ENCODE results near the gene SMG9. TPM values are rescaled to one million over a fixed set of nuclear protein-coding genes. Genes with fewer than 3 reads are reported as not detected.

Gene SMG9
- total RNA-seq, 1 experiment from 2014 or later = 49.9 TPM

DNA sequence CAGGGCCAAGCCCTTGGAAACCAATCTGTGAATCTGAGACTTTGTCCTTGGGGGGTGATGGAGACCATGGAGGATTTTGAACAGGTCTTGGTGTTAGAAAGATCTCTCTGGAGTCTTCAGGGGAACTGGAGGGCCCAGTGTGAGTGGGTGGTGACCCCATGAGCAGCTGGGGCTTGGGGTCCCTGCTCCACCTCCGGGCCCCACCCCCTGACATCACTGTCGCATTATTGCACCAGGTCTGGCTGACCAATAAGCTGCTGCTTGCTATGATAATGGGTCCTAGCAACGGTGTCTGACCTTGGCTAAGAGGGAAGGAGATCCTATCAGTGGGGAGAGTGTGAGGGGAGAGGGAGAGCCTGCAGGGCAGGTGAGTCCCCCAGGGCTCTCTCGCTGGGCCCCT lies 39.0 kb downstream of the SMG9 start, which contains the start of gene IRGC:
Gene IRGC, plus strand, starts transcription at position 301 of the 400 bp plus-strand sequence. CDS start 2,483 bp downstream, outside the sequence.
- Histone ChIP-seq H3K4me3 (ENCODE audit: low read depth in 2 of 2, low read length in 2 of 2) (no peak within 1 kb of the TSS), H3K27me3 (ENCODE audit: control insufficient read depth, insufficient read depth, low read length) (no peaks in the 10 kb centered on the region), H3K9me3 (ENCODE audit: control insufficient read depth, insufficient read depth, low read depth, low read length) (no peaks in the 10 kb centered on the region), H3K36me3 (ENCODE audit: control insufficient read depth, insufficient read depth, low read length) (no peaks in the 10 kb centered on the region), H3K27ac (ENCODE audit: low read length) (no peak within 1 kb of the TSS), H3K4me1 (ENCODE audit: control insufficient read depth, insufficient read depth, low read length) (no peaks in the 10 kb centered on the region)
- DNase-seq (ENCODE audit: low read depth, low spot score) = no peak
- intact Hi-C loops (cut with micrococcal nuclease; ENCODE audit: unreplicated experiment) (no loop called here), in situ Hi-C loops (cut with HindIII; ENCODE audit: low pct_unique_long_range_greater_than_20kb, low sequenced_read_pairs) (no loop called here)
- no peak for ATAC-seq
- no peak for TF ChIP-seq TCF7L2 (IDR thresholded peaks at IDR 0.05; ENCODE audit: low read depth, low read length)
- TF ChIP-seq CTCF (IDR thresholded peaks at IDR 0.05) = no peak
- no peak for TF ChIP-seq POLR2AphosphoS5 (IDR thresholded peaks at IDR 0.05; ENCODE audit: low read depth, low read length)
- no peak for TF ChIP-seq SIN3A (IDR thresholded peaks at IDR 0.05; ENCODE audit: borderline replicate concordance, insufficient read depth, low read depth, low read length)
- TF ChIP-seq, protein P1, sequence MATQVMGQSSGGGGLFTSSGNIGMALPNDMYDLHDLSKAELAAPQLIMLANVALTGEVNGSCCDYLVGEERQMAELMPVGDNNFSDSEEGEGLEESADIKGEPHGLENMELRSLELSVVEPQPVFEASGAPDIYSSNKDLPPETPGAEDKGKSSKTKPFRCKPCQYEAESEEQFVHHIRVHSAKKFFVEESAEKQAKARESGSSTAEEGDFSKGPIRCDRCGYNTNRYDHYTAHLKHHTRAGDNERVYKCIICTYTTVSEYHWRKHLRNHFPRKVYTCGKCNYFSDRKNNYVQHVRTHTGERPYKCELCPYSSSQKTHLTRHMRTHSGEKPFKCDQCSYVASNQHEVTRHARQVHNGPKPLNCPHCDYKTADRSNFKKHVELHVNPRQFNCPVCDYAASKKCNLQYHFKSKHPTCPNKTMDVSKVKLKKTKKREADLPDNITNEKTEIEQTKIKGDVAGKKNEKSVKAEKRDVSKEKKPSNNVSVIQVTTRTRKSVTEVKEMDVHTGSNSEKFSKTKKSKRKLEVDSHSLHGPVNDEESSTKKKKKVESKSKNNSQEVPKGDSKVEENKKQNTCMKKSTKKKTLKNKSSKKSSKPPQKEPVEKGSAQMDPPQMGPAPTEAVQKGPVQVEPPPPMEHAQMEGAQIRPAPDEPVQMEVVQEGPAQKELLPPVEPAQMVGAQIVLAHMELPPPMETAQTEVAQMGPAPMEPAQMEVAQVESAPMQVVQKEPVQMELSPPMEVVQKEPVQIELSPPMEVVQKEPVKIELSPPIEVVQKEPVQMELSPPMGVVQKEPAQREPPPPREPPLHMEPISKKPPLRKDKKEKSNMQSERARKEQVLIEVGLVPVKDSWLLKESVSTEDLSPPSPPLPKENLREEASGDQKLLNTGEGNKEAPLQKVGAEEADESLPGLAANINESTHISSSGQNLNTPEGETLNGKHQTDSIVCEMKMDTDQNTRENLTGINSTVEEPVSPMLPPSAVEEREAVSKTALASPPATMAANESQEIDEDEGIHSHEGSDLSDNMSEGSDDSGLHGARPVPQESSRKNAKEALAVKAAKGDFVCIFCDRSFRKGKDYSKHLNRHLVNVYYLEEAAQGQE (IDR thresholded peaks at IDR 0.05; ENCODE audit: insufficient read depth in 1 of 2, low read depth in 2 of 2, low read length in 1 of 2) = no peak
- POLR2A ChIA-PET = no interaction called here
- BruUV-seq (replicated peaks) = no TSS peak
- CTCF ChIA-PET = no interaction called here

GRCh38 chr19:43713208-43713607 lies 41.6 kb downstream of the SMG9 start:
- DNase-seq (ENCODE audit: low read depth, low spot score) = no peak
- ChIA-PET POLR2A (no interaction called here), CTCF (no interaction called here)
- TF ChIP-seq TCF7L2 (IDR thresholded peaks at IDR 0.05; ENCODE audit: low read depth, low read length) (no peak), CTCF (IDR thresholded peaks at IDR 0.05) (no peak), POLR2AphosphoS5 (IDR thresholded peaks at IDR 0.05; ENCODE audit: low read depth, low read length) (no peak), SIN3A (IDR thresholded peaks at IDR 0.05; ENCODE audit: borderline replicate concordance, insufficient read depth, low read depth, low read length) (no peak)
- TF ChIP-seq, protein P1 (IDR thresholded peaks at IDR 0.05; ENCODE audit: insufficient read depth in 1 of 2, low read depth in 2 of 2, low read length in 1 of 2) = no peak
- no peaks in the 10 kb centered on the region for H3K36me3 ChIP-seq (ENCODE audit: control insufficient read depth, insufficient read depth, low read length)
- no peaks in the 10 kb centered on the region for H3K27me3 ChIP-seq (ENCODE audit: control insufficient read depth, insufficient read depth, low read length)
- no peak overlapping the region for H3K4me3 ChIP-seq (ENCODE audit: low read depth in 2 of 2, low read length in 2 of 2)
- no peaks in the 10 kb centered on the region for H3K4me1 ChIP-seq (ENCODE audit: control insufficient read depth, insufficient read depth, low read length)
- H3K27ac ChIP-seq (ENCODE audit: low read length) = no peak overlapping the region
- BruUV-seq (replicated peaks) = no TSS peak
- intact Hi-C loops (cut with micrococcal nuclease; ENCODE audit: unreplicated experiment) = no loop called here
- ATAC-seq = no peak
- in situ Hi-C loops (cut with HindIII; ENCODE audit: low pct_unique_long_range_greater_than_20kb, low sequenced_read_pairs) = no loop called here
- no peaks in the 10 kb centered on the region for H3K9me3 ChIP-seq (ENCODE audit: control insufficient read depth, insufficient read depth, low read depth, low read length)
